NB4 (cell line): ENCODE data around the gene ABHD17C.

Experiments
- CTCF ChIP-seq: IDR thresholded peaks from one replicate; pipeline ENCODE4 v1.5.1; 2012; ENCODE audit warnings: low read depth, low read length
- MYC ChIP-seq: IDR thresholded peaks from 2 replicates; pipeline ENCODE4 v1.6.1; 2011; ENCODE audit warnings: low read depth, low read length
- POLR2A ChIP-seq: IDR thresholded peaks from 2 replicates; pipeline ENCODE4 v1.6.1; 2011; ENCODE audit warnings: mild to moderate bottlenecking; ENCODE audit not compliant: insufficient read length; ENCODE audit errors: extremely low read depth
- TF ChIP-seq, protein P1 (sequence below): IDR thresholded peaks from 2 replicates; pipeline ENCODE4 v1.6.1; 2011; ENCODE audit warnings: low read depth, low read length

DNA sequence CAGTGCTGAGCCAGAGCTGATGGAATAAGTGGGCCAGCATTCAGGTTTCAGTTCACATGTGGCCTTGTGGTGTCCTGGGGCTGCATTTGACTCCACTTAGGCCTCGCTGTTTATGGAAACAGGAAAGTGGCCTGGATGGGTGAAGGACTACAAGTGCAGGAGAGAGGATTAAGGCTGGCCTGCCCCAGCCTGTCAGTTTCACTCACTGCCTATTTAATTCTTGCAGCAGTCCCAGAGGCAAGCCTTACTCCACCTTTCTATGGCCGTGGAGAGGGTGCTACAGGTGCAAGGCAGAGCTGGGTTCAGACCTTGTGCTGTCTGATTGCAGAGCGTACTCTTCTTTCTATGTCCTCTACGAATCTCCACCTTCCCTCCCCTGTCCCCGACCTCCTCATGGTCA is 37.7 kb downstream of the ABHD17C start:
- TF ChIP-seq CTCF (no peak), MYC (no peak), POLR2A (no peak)
- TF ChIP-seq, protein P1, sequence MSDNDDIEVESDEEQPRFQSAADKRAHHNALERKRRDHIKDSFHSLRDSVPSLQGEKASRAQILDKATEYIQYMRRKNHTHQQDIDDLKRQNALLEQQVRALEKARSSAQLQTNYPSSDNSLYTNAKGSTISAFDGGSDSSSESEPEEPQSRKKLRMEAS, result no peak
